HL-60 (cell line): Measurements from ENCODE around the gene GRIK2.

ENCODE experiments used
- DNase-seq, 2 experiments: peaks; one replicate each; pipeline ENCODE4 v3.0.0-alpha.2; 2010 to 2020; ENCODE audit warnings: low read depth in 1 of 2, low spot score in 1 of 2
- H3K27ac ChIP-seq: fragments of 250-450 bp; sonication (Bioruptor Pico); replicated peaks from 2 replicates; pipeline ENCODE4 v1.5.1; 2020; ENCODE audit warnings: mild to moderate bottlenecking, moderate library complexity
- H3K27me3 ChIP-seq: fragments of 250-450 bp; sonication (Bioruptor Pico); 2 replicates; pipeline ENCODE4 v1.5.1; 2021; ENCODE audit warnings: mild to moderate bottlenecking, moderate library complexity; ENCODE audit not compliant: insufficient read depth, poor library complexity, severe bottlenecking
- H3K4me3 ChIP-seq: replicated peaks from 2 replicates; pipeline ENCODE4 v1.5.1; 2011; ENCODE audit warnings: mild to moderate bottlenecking, control low read depth, low read length; ENCODE audit not compliant: insufficient read depth
- CTCF ChIP-seq: IDR thresholded peaks from one replicate; pipeline ENCODE4 v1.5.1; 2011; ENCODE audit warnings: low read length, control low read depth, inconsistent platforms; ENCODE audit not compliant: insufficient read depth
- GABPA ChIP-seq: IDR thresholded peaks from 2 replicates; pipeline ENCODE4 v1.6.1; 2012; ENCODE audit warnings: low read depth
- POLR2AphosphoS5 ChIP-seq: IDR thresholded peaks from 2 replicates; pipeline ENCODE4 v1.6.1; 2012; ENCODE audit warnings: low read depth
- REST ChIP-seq: IDR thresholded peaks from 2 replicates; pipeline ENCODE4 v1.6.1; 2012; ENCODE audit warnings: low read depth; ENCODE audit not compliant: insufficient replicate concordance
- SPI1 ChIP-seq: IDR thresholded peaks from 2 replicates; pipeline ENCODE4 v1.6.1; 2012; ENCODE audit warnings: low read depth, mild to moderate bottlenecking, borderline replicate concordance

Gene GRIK2

DNA sequence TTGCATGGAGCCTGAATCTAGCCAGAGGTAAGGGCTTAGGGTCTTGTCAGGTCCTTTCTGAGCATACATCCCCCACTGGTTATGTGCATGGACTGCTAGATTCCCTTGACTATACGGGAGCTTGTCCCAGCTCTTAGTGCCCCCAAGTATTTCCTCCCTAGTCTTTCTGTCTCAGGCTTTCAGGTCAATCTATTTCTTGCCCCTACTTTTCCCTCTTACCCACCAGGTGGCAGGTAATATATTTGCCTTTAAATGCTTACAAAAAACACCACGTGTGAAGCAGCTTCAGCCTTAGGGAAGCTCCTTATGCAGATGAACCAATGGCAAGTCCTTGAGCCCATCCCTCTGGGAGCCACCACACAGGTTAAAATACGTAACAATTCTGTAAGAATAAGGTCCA lies 454.2 kb downstream of the GRIK2 start:
- no peak for DNase-seq
- no peaks in the 10 kb centered on the region for H3K27me3 ChIP-seq
- H3K4me3 ChIP-seq, result no peak overlapping the region

DNA sequence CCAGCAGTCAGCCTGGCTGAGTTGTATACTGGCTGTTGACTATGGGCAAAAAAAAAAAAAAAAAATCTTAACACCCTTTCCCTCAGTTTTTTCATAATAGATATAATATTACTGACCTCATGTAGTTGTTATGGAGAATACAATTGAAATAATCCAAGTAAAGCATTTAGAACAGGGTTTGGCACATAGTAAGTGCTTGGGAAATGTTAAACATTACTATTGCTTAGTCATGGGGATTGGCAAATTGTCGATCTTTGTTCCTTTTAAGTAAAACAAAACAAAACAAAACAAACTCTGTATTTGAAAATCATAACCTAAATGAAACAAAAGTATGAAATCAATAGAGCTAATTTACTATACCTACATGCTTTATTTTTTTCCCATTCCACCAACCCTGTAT lies 458.4 kb downstream of the GRIK2 start:
- TF ChIP-seq CTCF, result no peak
- TF ChIP-seq SPI1, result no peak
- no peak for TF ChIP-seq POLR2AphosphoS5
- TF ChIP-seq GABPA, result no peak
- Histone ChIP-seq H3K27me3 (no peaks in the 10 kb centered on the region), H3K27ac (no peak overlapping the region), H3K4me3 (no peak overlapping the region)
- no peak for DNase-seq

More for the DNA sequence above, 454.2 kb downstream of the GRIK2 start:
- no peak overlapping the region for H3K27ac ChIP-seq
- TF ChIP-seq GABPA (no peak), REST (no peak), SPI1 (no peak), POLR2AphosphoS5 (no peak), CTCF (no peak)

GRCh38 chr6:101853231-101854085 lies 459.9 kb downstream of the GRIK2 start:
- DNase-seq, result no peak
- Histone ChIP-seq H3K27me3 (no peaks in the 10 kb centered on the region), H3K27ac (no peak overlapping the region), H3K4me3 (no peak overlapping the region)
- TF ChIP-seq GABPA, result no peak
- TF ChIP-seq REST, result no peak
- no peak for TF ChIP-seq POLR2AphosphoS5

- H3K27me3 ChIP-seq, result no peaks in the 10 kb centered on the region
- H3K27ac ChIP-seq, result no peak overlapping the region
- H3K4me3 ChIP-seq, result no peak overlapping the region
- no peak for DNase-seq
- TF ChIP-seq CTCF (no peak), REST (no peak), GABPA (no peak), POLR2AphosphoS5 (no peak), SPI1 (no peak)
Observed at GRCh38 chr6:101876431-101876830, 482.9 kb downstream of the GRIK2 start.
